Measurements from ENCODE around the gene FMO2. TPM values are rescaled to one million over a fixed set of nuclear protein-coding genes. Genes with fewer than 3 reads are reported as not detected.

FMO2 gene, protein sequence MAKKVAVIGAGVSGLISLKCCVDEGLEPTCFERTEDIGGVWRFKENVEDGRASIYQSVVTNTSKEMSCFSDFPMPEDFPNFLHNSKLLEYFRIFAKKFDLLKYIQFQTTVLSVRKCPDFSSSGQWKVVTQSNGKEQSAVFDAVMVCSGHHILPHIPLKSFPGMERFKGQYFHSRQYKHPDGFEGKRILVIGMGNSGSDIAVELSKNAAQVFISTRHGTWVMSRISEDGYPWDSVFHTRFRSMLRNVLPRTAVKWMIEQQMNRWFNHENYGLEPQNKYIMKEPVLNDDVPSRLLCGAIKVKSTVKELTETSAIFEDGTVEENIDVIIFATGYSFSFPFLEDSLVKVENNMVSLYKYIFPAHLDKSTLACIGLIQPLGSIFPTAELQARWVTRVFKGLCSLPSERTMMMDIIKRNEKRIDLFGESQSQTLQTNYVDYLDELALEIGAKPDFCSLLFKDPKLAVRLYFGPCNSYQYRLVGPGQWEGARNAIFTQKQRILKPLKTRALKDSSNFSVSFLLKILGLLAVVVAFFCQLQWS
- 1.2 TPM for total RNA-seq

DNA sequence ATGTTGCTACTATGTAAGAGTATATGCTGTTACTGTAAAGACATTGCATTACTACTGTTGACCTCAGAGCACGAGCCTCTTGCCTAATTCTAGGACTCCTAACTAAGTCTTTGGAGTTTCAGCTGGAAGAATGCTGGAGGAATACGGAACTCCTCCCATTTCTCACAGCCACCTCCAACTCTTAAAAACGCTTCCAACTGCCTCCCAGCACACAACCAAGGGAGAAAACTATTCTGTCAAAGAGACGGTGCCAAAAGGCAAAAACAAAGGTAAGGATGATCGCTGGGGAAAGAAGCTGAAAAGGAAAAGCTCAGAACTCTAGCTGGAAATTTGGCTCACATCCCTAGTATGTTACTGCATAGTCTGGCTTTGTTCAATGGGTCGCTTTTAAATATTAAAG lies at the start of gene FMO2:
Gene FMO2 (plus strand): TSS at position 210 of the 400 bp plus-strand sequence. CDS start 414 bp downstream, outside the sequence.

DNA sequence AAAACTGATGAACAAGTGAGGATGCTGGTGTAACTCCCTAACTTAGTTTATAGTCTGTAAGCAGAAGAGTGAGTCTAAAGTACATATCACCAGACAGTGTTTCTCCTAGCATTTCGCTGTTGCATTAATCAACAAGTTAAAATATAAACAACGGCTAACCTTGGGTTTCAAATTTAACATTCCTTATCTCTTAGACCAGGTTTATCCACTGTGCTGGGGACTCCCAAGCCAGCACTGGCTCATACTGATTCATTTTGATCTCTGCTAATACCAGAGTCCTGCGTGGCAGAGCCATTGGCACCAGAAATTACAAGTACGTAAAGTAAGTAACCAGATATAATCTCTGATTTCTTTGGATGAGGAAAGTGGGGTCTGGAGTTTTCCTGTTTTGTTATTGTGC lies 63.2 kb downstream of the FMO2 start, which contains the start of gene FMO1:
Gene FMO1 (plus strand): TSS at position 193 of the 400 bp plus-strand sequence. CDS start 9,594 bp downstream, outside the sequence.

Small RNAs within 50 kb of the gene (small RNA-seq; reads per million reads assigned to genes)
- gene RF00019: not detected

Other genes with a start within 250 kb of the FMO2 start
- not detected for gene MROH9, start 249.8 kb upstream of the FMO2 start, total RNA-seq
- 1.2 TPM for gene FMO3, start 94.4 kb upstream of the FMO2 start, total RNA-seq
- gene FMO1, start 63.2 kb downstream of the FMO2 start, total RNA-seq: 2.3 TPM
- gene FMO4, start 128.9 kb downstream of the FMO2 start, total RNA-seq: 0.46 TPM

All from diencephalon (tissue), 1 donor.